Measurements from ENCODE around the gene NOP16. TPM values are rescaled to one million over a fixed set of nuclear protein-coding genes. Genes with fewer than 3 reads are reported as not detected.

Gene NOP16
- total RNA-seq: 15.9 and 19.5 TPM in 2 replicates

GRCh38 chr5:176388444-176389134 is at the start of gene NOP16, which contains the start of gene HIGD2A:
TSS of gene NOP16 (minus strand) at chr5:176388598. CDS start at chr5:176388539, 59 bp downstream.
TSS of gene HIGD2A (plus strand) at chr5:176388751. CDS start at chr5:176388820, 69 bp downstream.

DNA sequence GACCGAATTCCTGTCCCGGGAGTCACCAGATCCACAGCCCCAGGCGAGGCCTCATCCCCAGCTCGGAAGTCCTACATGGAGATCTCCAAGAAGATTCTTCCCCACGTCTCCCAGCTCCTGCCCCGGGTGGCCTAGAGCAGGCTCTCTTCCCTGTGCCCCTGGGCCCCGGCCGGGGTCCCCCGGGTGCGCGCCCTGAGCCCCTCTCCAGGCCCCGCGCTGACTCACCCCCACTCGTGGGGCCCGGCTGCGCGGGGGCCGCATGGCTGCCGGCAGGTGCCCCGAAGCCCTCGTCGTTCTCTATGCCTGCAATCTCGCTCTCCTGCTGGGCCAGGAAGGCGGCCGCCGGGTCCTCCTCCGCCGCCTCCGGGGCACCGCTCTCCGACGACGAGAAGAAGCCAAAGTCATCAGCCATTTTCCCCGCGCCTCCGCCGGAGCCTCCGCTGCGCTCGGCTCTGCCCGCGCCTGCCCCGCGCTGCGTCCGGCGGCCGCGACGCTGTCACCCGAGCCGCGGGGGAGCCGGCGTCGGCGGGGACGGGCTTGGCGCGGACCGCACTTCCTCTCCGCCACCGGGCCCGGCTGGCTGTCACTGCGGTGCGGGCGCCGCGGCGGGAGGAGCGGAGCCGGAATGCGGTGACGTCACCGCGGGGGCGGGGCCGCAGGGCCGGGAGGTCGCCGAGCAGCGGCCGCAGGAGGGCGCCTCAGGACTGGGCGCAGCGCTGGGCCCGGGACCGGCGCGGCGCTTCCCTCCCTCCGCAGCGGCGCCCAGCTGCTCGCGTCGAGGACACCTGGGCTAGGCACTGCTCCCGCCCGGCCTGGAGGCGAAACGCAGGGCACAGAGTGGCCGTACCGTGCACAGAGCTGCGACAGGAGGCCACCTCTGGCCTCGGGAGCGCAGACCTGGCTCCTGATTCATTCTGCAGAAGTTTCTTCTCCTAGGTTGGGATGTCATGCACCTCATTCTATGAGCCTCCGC is 27.8 kb upstream of the NOP16 start, which contains the start of gene CLTB:
Gene CLTB (minus strand): TSS at position 588 of the 973 bp plus-strand sequence. CDS start 176 bp downstream, at position 412.

DNA sequence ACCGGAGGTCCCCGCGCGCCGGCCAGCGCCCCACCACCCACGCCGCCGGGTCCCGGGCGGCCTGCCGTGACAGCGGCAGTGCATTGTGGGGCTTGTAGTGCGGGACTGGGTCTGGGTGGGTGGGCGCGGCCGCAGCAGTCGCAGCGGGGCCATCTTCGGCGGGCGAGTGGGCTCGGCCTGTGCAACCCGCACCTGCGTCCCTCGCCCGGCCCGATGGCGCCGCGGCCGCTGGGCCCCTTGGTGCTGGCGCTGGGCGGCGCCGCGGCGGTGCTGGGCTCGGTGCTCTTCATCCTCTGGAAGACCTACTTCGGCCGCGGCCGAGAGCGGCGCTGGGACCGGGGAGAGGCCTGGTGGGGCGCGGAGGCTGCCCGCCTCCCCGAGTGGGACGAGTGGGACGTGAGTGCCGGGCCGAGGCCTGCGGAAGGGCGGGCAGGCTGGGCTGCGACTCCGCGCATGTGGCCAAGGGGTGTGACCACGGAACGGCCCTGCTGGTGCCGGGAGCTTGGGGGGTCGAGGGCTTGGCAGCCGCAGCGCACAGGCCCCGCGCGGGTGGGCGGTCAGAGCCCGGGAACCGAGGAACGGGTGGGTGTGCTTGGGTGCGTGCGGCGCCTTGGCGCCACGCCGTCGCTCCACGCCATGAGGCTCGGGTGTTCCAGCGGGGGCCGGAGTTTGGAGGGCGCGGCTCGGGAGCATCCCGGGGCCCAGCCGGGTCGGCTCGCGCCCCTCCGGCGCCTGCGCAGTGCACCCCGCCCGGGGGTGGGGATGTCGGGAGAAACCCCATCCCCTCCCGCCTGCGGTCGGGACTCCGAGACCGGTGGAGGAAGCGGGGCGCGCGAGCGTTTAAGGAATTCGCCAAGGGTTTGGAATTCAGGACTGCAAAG is 22.8 kb downstream of the NOP16 start, which contains the start of gene ARL10:
Gene ARL10 (plus strand): TSS at position 137 of the 881 bp plus-strand sequence. CDS start 77 bp downstream, at position 214.

DNA sequence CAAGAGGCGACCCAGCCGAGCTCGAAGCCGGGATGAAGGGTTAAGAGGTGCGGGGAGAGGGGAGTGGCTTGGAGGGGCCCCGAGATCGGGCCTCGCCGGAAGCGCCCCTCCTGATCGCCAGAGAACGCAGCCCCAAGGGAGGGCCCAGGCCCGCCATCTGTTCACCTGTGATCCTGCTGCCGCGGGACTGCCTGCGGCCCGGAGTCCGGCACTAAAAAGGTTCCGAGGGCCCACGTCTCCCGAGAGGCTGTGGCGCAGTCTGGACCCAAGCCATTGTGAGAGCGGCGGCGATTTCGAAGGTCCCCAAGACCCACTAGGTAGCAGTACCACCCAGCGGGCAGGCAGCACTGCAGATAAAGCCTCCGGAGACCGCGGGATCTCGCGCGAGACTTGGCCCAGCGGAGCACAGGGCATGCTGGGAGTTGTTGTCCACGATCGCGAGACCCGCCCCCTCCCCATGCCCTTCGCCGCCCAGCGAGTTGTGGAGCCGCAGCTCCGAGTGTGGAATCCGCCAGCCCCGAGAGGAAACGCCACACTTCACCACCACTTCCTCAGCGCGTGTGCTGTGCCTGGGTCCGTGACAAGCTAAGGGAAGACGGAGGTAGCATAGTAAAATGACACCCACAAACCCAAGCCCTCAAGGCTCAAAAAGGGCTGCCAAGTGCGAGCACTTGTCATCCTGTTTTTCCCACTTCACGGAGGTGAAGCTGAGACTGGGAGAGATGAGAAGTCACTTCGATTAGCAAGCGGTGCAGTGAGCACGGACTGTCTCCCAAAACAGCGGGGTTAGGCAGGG is 26.8 kb downstream of the NOP16 start, which contains the start of gene KIAA1191:
Gene KIAA1191 (minus strand): TSS at position 328 of the 796 bp plus-strand sequence. CDS start 2,256 bp downstream, outside the sequence.

Small RNA genes within 50 kb of the gene (small RNA-seq; reads per million reads assigned to genes)
- 2.9 reads per million, percentile 78 among the genes with 10 or more reads in this experiment for gene MIR1271 (ENCODE audit: low replicate concordance)

Other genes starting within 250 kb of the NOP16 start
- 7.9 TPM in 2 replicates for gene SIMC1, start 150.2 kb downstream of the NOP16 start, total RNA-seq
- gene KIAA1191, start 26.8 kb downstream of the NOP16 start, total RNA-seq: 72.9 and 126 TPM in 2 replicates
- 9.4 and 11.6 TPM in 2 replicates for gene ARL10, start 23.1 kb downstream of the NOP16 start, total RNA-seq
- 29.6 and 39.8 TPM in 2 replicates for gene HIGD2A, start 153 bp upstream of the NOP16 start, total RNA-seq
- 77.5 and 102 TPM in 2 replicates for gene CLTB, start 27.9 kb upstream of the NOP16 start, total RNA-seq
- 48.1 and 49.2 TPM in 2 replicates for gene FAF2, start 59.8 kb upstream of the NOP16 start, total RNA-seq
- 6.1 and 6.9 TPM in 2 replicates for gene RNF44, start 148.8 kb upstream of the NOP16 start, total RNA-seq
- gene CDHR2, start 160.7 kb upstream of the NOP16 start, total RNA-seq: not detected in 2 replicates
- 1.8 and 11.9 TPM in 2 replicates for gene GPRIN1, start 221.6 kb upstream of the NOP16 start, total RNA-seq
- gene SNCB, start 241.9 kb upstream of the NOP16 start, total RNA-seq: 0.14 TPM in 1 of 2 replicates, not detected in the other
- gene EIF4E1B, start 242.1 kb upstream of the NOP16 start, total RNA-seq: not detected in 2 replicates